NK-92 treated with Interleukin-12 subunit alpha and Interleukin-12 subunit beta, amount 100 ng/mL, for 24 hours (cell line): ENCODE results near the gene RBFOX1.

ENCODE experiments used
- DNase-seq: peaks from one replicate; lab custom pipeline; 2025; lab: John Stamatoyannopoulos, UW

Gene RBFOX1

DNA sequence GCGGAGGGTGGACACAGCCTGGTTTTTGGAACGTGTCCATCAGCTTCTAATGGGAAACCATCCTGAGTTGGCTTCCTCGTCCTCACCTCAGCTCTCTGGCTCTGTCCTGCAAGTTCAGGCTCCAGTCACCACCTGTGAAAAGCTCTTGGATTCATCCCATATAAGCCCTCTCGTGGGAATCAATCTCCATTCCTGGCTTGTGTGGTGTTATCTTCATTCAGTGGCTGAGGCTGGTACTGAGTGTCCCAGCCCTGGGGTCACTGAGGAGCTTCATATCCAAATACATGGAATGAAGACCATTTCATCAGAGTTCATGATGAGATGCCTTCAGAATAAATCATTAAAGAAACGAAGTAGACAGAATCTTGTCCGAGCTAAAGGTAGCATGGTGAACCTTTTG, 189.2 kb downstream of the RBFOX1 start:
- DNase-seq = no peak

DNA sequence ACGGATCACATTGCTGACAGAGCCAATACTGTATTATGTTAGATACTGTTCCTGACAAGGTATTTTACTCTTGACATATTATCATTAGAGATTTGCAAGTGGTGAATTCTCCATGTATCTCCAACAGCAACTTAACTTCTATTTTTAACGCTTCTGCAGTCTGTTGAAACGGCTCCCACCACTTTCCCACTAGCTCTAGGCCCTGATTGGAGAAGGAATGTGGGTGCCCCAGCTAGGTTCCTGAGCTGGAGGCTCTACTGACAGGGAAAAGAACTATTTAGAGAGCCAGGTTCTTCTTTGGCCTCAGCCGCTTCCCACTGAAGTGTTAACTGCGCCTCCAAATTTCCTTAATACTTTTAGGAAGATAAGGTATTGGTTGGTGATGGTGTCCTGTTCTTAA, 191.8 kb downstream of the RBFOX1 start:
- no peak for DNase-seq

- DNase-seq = no peak
Observed at GRCh38 chr16:7526736-7527135, 194.1 kb downstream of the RBFOX1 start.

DNA sequence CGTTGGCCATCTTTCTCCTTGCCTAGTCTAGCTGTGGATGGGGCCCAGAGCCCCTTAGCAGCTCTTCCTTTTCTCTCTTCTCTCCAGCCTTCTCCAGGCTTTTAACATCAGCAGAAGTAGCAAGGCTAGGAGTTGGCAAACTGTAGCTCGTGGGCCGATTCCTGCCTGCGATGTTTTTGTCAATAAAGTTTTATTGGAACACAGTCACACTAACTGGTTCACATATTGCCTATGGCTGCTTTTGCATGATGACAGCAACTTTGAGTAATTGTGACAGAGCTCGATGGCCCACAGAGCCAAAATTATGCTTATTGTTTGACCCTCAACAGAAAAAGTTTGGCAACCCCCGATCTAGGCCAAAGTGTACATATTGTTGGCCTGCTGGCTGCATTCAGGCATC, 199.9 kb downstream of the RBFOX1 start:
- DNase-seq = no peak

GRCh38 chr16:7534749-7535148, 202.1 kb downstream of the RBFOX1 start:
- DNase-seq = no peak

GRCh38 chr16:7541026-7541425, 208.4 kb downstream of the RBFOX1 start:
- no peak for DNase-seq

GRCh38 chr16:7545251-7545650, 212.6 kb downstream of the RBFOX1 start:
- no peak for DNase-seq

- DNase-seq = no peak
Observed at GRCh38 chr16:7546948-7547347, 214.3 kb downstream of the RBFOX1 start.

GRCh38 chr16:7547736-7548135, 215.1 kb downstream of the RBFOX1 start:
- DNase-seq = no peak

GRCh38 chr16:7548796-7549318, 216.2 kb downstream of the RBFOX1 start:
- DNase-seq = no peak

DNA sequence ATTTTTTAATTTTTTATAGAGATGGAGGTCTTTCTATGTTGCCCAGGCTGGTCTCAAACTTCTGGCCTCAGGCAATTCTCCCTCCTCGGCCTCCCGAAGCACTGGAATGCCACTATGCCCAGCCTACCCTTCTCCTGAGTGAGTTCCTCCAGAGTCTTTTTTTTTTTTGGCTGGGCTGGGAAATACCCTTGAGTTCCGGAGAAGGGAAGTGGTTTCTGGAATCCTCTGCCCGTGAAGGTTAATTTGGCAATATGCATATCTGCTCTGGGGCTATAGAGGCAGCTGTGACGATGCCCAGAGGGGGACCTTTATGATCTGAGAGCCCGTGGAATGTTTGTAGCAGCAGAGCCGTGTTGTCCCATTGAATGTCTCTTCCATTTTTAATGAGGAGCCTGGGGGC, 217.5 kb downstream of the RBFOX1 start:
- DNase-seq = no peak

DNA sequence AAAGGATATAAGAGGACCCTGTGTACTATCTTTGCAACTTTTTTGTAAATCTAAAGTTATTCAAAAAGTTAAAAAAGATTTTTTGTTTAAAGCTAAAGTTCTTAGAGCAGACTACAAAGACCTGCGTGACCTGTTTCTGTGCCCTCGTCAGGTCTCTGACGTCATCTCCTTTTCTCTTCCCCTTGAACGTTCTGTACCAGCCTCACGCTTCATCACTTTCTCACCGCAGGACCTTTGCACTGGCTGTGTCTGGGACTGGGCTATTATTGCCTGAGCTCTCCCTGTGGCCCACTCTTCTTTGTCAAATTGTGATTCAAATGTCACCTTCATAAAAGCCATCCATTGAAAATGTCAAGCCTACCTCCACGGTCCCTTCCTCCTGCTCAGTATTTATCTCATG, 222.8 kb downstream of the RBFOX1 start:
- no peak for DNase-seq

DNA sequence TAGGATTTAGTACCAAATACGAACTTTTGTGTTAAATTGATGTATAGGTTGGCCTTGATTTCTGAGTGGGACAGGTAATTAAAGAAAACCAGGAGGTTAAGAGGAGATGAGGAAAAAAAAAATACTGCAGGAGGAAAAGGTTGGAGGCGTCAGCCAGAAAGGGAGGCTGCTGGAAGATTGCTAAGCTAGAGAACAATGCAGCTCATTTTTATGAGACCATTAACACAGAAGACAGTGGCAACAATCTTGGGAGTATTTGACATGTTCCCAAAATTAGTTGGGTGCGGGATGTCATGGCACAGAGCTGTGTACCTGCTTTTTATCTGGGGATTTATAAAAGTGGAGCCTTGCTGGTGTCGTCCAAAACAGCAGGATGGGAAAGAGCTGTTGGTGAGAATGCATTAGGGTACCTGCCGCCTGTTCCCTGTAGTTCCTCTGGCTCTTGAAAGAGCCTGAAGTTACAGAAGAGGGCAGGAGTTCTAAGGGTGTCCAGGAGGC, 229.3 kb downstream of the RBFOX1 start:
- no peak for DNase-seq

GRCh38 chr16:7566360-7566759, 233.7 kb downstream of the RBFOX1 start:
- no peak for DNase-seq

DNA sequence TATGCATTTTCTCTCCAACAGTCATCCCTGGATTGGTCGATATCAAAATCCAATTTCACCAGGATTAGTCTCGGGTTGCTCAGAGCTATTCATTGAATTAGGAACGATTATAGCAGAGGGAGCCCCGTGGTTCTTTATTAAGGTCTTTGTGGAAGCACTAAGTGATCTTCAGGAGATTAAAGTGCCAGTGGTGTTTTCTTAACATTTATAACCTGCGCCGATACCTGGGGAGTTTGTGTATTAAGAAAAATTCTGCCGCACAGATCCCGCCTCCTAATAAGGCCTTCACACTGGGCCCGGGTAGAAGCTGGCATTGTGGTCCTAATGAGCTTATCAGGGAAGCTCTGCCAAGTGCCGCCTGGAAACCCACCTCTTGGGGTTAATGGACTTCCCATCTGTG, 238.7 kb downstream of the RBFOX1 start:
- DNase-seq = no peak

DNA sequence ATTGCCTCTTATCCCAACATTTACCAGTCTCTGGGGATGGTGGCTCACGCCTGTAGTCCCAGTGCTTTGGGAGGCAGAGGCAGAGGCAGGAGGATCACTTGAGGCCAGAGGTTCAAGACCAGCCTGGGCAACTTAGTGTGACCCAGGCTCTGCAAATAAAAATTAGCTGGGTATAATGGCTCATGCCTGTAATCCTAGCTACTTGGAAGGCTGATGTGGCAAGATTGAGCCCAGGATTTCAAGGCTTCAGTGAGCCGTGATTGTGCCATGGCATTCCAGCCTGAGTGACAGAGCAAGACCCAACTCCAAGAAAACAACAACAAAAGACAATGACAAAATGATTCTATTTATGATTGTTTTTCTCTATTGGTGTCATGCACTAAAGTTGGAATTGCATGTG, 244.9 kb downstream of the RBFOX1 start:
- DNase-seq = no peak

DNA sequence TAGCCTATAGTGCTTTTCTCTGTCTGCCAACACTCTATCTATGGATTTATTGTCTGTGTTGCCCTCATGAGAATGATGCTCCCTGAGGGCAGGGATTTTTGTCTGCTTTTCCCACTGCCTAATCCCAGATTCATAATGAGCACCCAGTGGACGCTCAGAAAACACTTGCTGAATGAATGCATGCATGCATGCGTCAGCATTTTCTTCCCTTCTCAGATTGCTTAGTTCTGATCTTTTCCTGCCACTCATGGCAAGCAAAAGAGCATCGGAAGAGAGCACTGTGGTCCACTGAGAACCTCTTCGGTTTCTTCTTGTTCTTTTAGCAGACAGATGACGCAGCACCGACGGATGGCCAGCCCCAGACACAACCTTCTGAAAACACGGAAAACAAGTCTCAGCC, 246.8 kb downstream of the RBFOX1 start:
- DNase-seq = no peak

GRCh38 chr16:7581175-7581574, 248.5 kb downstream of the RBFOX1 start:
- no peak for DNase-seq

- no peak for DNase-seq
Observed at GRCh38 chr16:7583396-7583795, 250.8 kb downstream of the RBFOX1 start.

DNA sequence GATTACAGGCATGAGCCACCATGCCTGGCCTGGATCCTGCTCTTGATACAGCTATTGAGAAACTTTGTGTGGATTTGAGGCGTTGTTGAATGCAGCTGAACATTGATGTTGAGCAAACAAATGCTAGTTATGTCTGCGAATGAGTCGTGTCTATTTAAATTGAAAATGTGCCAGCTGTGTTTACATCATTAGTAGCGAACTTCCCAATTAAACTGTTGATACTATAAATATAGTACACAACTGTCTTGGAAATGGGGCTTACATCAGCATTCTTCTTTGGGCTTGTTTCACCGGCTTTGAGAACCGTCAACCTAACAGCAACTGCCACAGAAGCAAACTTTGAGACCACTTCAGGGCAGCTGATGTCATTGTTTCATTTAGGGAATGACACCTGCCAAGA, 251.9 kb downstream of the RBFOX1 start:
- DNase-seq = no peak

- DNase-seq = no peak
Observed at GRCh38 chr16:7585705-7586104, 253.1 kb downstream of the RBFOX1 start.

DNA sequence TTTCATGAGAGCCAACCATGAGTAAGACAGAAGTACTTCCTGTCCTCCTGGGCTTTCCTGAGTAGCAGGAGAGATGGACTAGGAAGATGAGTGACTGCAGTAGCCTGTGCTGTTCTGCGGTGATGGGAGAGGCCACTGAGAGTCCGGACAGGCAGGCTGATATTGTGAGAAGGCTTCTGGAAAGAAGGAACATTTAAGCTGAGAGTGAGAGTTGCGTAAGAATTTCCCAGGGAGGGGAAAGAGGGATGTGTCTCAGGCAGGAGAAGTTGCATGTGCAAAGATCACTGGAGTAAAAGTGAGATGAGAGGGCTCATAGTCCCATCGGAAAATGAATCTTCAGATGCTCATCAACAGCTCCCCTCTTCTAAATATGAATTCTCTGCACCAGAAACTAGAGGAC, 258.3 kb downstream of the RBFOX1 start:
- no peak for DNase-seq

GRCh38 chr16:7596308-7596707, 263.7 kb downstream of the RBFOX1 start:
- DNase-seq = no peak

- DNase-seq = no peak
Observed at GRCh38 chr16:7597677-7598076, 265.0 kb downstream of the RBFOX1 start.

DNA sequence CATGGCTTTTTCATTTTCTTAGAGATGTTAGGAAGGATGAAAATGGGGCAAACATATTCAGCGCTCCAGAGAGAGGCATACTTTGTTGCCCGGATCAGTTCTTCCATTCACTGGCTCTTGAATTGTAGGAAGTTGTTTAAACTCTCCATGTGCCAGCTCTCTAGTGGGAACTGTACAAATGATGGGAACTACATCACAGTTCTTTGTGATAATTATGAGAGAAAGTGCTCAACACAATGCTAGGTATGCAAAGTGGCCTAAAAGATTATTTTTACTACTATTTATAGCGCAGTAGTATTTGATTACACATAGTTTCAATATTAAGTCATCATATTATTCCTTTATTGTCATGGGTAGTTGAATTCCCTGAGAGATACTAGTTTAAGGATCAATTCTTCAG, 268.5 kb downstream of the RBFOX1 start:
- no peak for DNase-seq
